Activated T-helper 17 cell treated with anti-CD3 and anti-CD28 coated beads, Interleukin-2, amount 50 U/mL, for 72 hours (primary cell): ENCODE measurements around the gene VSIG4. TPM values are rescaled to one million over a fixed set of nuclear protein-coding genes. Genes with fewer than 3 reads are reported as not detected.

Source experiments
- ATAC-seq: fragments of 150-1000 bp; cut with Tn5 transposase; replicated peaks from 2 replicates; pipeline ENCODE4 v1.10.0; 2021; ENCODE audit warnings: mild to moderate bottlenecking, moderate library complexity
- H3K27ac Mint-ChIP-seq: one replicate; pipeline ENCODE4 v1.8.0; 2022; ENCODE audit warnings: mixed read lengths
- H3K27me3 Mint-ChIP-seq: one replicate; pipeline ENCODE4 v1.8.0; 2022; ENCODE audit warnings: mixed read lengths
- H3K36me3 Mint-ChIP-seq: one replicate; pipeline ENCODE4 v1.8.0; 2022; ENCODE audit warnings: low read depth, mild to moderate bottlenecking, mixed read lengths
- H3K4me1 Mint-ChIP-seq: one replicate; pipeline ENCODE4 v1.8.0; 2022; ENCODE audit warnings: mixed read lengths
- H3K4me3 Mint-ChIP-seq: one replicate; pipeline ENCODE4 v1.8.0; 2022; ENCODE audit warnings: mild to moderate bottlenecking, mixed read lengths
- H3K9me3 Mint-ChIP-seq: one replicate; pipeline ENCODE4 v1.8.0; 2022; ENCODE audit warnings: mixed read lengths
- total RNA-seq, 2 donors: library from RNA; stranded (reverse); gene quantifications; one replicate each; pipeline ENCODE4 v1.2.3, GENCODE V29; 2022

VSIG4 gene
- total RNA-seq, 2 donors from 2014 or later: 0.24 TPM; not detected in 1

GRCh38 chrX:66042307-66043077 lies 2.6 kb upstream of the VSIG4 start:
- H3K4me3 Mint-ChIP-seq: no peak overlapping the region
- peak; percentile 42 for ATAC-seq
- H3K36me3 Mint-ChIP-seq: peaks cover 6% of the 10 kb centered on the region
- H3K9me3 Mint-ChIP-seq: no peaks in the 10 kb centered on the region
- peaks cover 16% of the 10 kb centered on the region for H3K4me1 Mint-ChIP-seq
- H3K27me3 Mint-ChIP-seq: no peaks in the 10 kb centered on the region
- H3K27ac Mint-ChIP-seq: no peak overlapping the region

GRCh38 chrX:66038115-66038514 lies 1.8 kb downstream of the VSIG4 start:
- no peaks in the 10 kb centered on the region for H3K27me3 Mint-ChIP-seq
- ATAC-seq: no peak
- no peaks in the 10 kb centered on the region for H3K9me3 Mint-ChIP-seq
- H3K27ac Mint-ChIP-seq: no peak overlapping the region
- no peak overlapping the region for H3K4me3 Mint-ChIP-seq
- no peaks in the 10 kb centered on the region for H3K36me3 Mint-ChIP-seq
- H3K4me1 Mint-ChIP-seq: peaks cover 3% of the 10 kb centered on the region

GRCh38 chrX:66036231-66036630 lies 3.6 kb downstream of the VSIG4 start:
- Mint-ChIP-seq H3K4me3 (no peak overlapping the region), H3K27me3 (no peaks in the 10 kb centered on the region)

GRCh38 chrX:66035667-66036066 lies 4.2 kb downstream of the VSIG4 start:
- Mint-ChIP-seq H3K27ac (no peak overlapping the region), H3K4me3 (no peak overlapping the region), H3K27me3 (no peaks in the 10 kb centered on the region), H3K36me3 (no peaks in the 10 kb centered on the region), H3K4me1 (peaks cover 3% of the 10 kb centered on the region), H3K9me3 (no peaks in the 10 kb centered on the region)
- ATAC-seq: no peak

More at GRCh38 chrX:66036231-66036630, 3.6 kb downstream of the VSIG4 start:
- Mint-ChIP-seq H3K4me1 (peaks cover 3% of the 10 kb centered on the region), H3K27ac (no peak overlapping the region), H3K36me3 (no peaks in the 10 kb centered on the region), H3K9me3 (no peaks in the 10 kb centered on the region)
- peak; percentile 43 for ATAC-seq

- no peak overlapping the region for H3K4me3 Mint-ChIP-seq
- H3K9me3 Mint-ChIP-seq: no peaks in the 10 kb centered on the region
- H3K27me3 Mint-ChIP-seq: no peaks in the 10 kb centered on the region
- H3K4me1 Mint-ChIP-seq: no peaks in the 10 kb centered on the region
- H3K27ac Mint-ChIP-seq: no peak overlapping the region
- ATAC-seq: peak; percentile 70
- H3K36me3 Mint-ChIP-seq: no peaks in the 10 kb centered on the region
Measured at GRCh38 chrX:66030505-66031317, 9.2 kb downstream of the VSIG4 start.

- peaks cover 5% of the 10 kb centered on the region for H3K4me1 Mint-ChIP-seq
Measured at GRCh38 chrX:66028936-66029335, 10.9 kb downstream of the VSIG4 start.

GRCh38 chrX:66024570-66024969 lies 15.3 kb downstream of the VSIG4 start:
- Mint-ChIP-seq H3K27ac (peak overlapping the region; percentile 46), H3K9me3 (no peaks in the 10 kb centered on the region), H3K4me1 (peaks cover 12% of the 10 kb centered on the region), H3K27me3 (no peaks in the 10 kb centered on the region), H3K4me3 (no peak overlapping the region), H3K36me3 (no peaks in the 10 kb centered on the region)
- no peak for ATAC-seq

More at GRCh38 chrX:66028936-66029335, 10.9 kb downstream of the VSIG4 start:
- H3K27me3 Mint-ChIP-seq: no peaks in the 10 kb centered on the region
- H3K4me3 Mint-ChIP-seq: no peak overlapping the region
- no peaks in the 10 kb centered on the region for H3K36me3 Mint-ChIP-seq
- H3K27ac Mint-ChIP-seq: no peak overlapping the region
- H3K9me3 Mint-ChIP-seq: no peaks in the 10 kb centered on the region
- ATAC-seq: no peak

- no peak for ATAC-seq
- Mint-ChIP-seq H3K4me1 (peaks cover 17% of the 10 kb centered on the region), H3K36me3 (no peaks in the 10 kb centered on the region), H3K9me3 (no peaks in the 10 kb centered on the region), H3K4me3 (no peak overlapping the region), H3K27ac (peak overlapping the region; percentile 46), H3K27me3 (no peaks in the 10 kb centered on the region)
Measured at GRCh38 chrX:66024092-66024467, 15.8 kb downstream of the VSIG4 start.

- H3K27me3 Mint-ChIP-seq: no peaks in the 10 kb centered on the region
- no peak overlapping the region for H3K27ac Mint-ChIP-seq
- H3K4me1 Mint-ChIP-seq: peaks cover 17% of the 10 kb centered on the region
Measured at GRCh38 chrX:66023385-66024091, 16.3 kb downstream of the VSIG4 start.

GRCh38 chrX:66022632-66023384 lies 17.1 kb downstream of the VSIG4 start:
- H3K27ac Mint-ChIP-seq: no peak overlapping the region
- no peak for ATAC-seq

More at GRCh38 chrX:66023385-66024091, 16.3 kb downstream of the VSIG4 start:
- ATAC-seq: no peak
- Mint-ChIP-seq H3K9me3 (no peaks in the 10 kb centered on the region), H3K4me3 (no peak overlapping the region), H3K36me3 (no peaks in the 10 kb centered on the region)

GRCh38 chrX:66021765-66022631 lies 17.9 kb downstream of the VSIG4 start:
- Mint-ChIP-seq H3K4me1 (peaks cover 22% of the 10 kb centered on the region), H3K36me3 (no peaks in the 10 kb centered on the region), H3K27me3 (no peaks in the 10 kb centered on the region), H3K9me3 (no peaks in the 10 kb centered on the region), H3K4me3 (peak overlapping the region; percentile 41), H3K27ac (peak overlapping the region; percentile 43)
- ATAC-seq: no peak

More at GRCh38 chrX:66022632-66023384, 17.1 kb downstream of the VSIG4 start:
- Mint-ChIP-seq H3K4me3 (no peak overlapping the region), H3K9me3 (no peaks in the 10 kb centered on the region), H3K36me3 (no peaks in the 10 kb centered on the region), H3K27me3 (no peaks in the 10 kb centered on the region), H3K4me1 (peaks cover 17% of the 10 kb centered on the region)

GRCh38 chrX:66021401-66021764 lies 18.5 kb downstream of the VSIG4 start:
- Mint-ChIP-seq H3K36me3 (no peaks in the 10 kb centered on the region), H3K9me3 (no peaks in the 10 kb centered on the region), H3K27ac (peak overlapping the region; percentile 43), H3K4me1 (peaks cover 28% of the 10 kb centered on the region), H3K4me3 (peak overlapping the region; percentile 41), H3K27me3 (no peaks in the 10 kb centered on the region)
- no peak for ATAC-seq

- H3K4me1 Mint-ChIP-seq: peaks cover 28% of the 10 kb centered on the region
- peak overlapping the region; percentile 43 for H3K27ac Mint-ChIP-seq
- no peak for ATAC-seq
- peak overlapping the region; percentile 41 for H3K4me3 Mint-ChIP-seq
- no peaks in the 10 kb centered on the region for H3K27me3 Mint-ChIP-seq
- no peaks in the 10 kb centered on the region for H3K36me3 Mint-ChIP-seq
- H3K9me3 Mint-ChIP-seq: no peaks in the 10 kb centered on the region
Measured at GRCh38 chrX:66020631-66021334, 19.1 kb downstream of the VSIG4 start.
